Transverse colon (tissue), 4 donors: ENCODE measurements around the gene UBE2D2. TPM values are rescaled to one million over a fixed set of nuclear protein-coding genes. Genes with fewer than 3 reads are reported as not detected.
A peak's percentile ranks its signal among the peaks of the same experiment; 100 is the strongest.
"Not testable (repeated sequence)": the region's sequence is repeated elsewhere in the genome, so short reads cannot be mapped to it uniquely, and the experiment has no call there.

Source experiments
- DNase-seq: peaks from one replicate; pipeline ENCODE4 v3.0.0-alpha.2; 2019
- H3K27ac ChIP-seq, 4 donors: fragments of 200-600 bp; sonication (generic); 2 replicates each; pipeline ENCODE4 v1.5.1; 2016 to 2018; ENCODE audit warnings: inconsistent platforms in 4 of 4
- H3K27me3 ChIP-seq: fragments of 200-600 bp; sonication (generic); 2 replicates; pipeline ENCODE4 v1.5.1; 2017; ENCODE audit warnings: inconsistent platforms
- H3K36me3 ChIP-seq, 4 donors: fragments of 200-600 bp; sonication (generic); 2 replicates each; pipeline ENCODE4 v1.5.1; 2017 to 2019; ENCODE audit warnings: inconsistent platforms in 4 of 4
- H3K4me1 ChIP-seq, 4 donors: fragments of 200-600 bp; sonication (generic); 2 replicates each; pipeline ENCODE4 v1.5.1; 2017 to 2020; ENCODE audit warnings: inconsistent platforms in 4 of 4
- H3K4me3 ChIP-seq, 4 donors: fragments of 200-600 bp; sonication (generic); 1 replicate in 1 of 4; 2 replicates in 3 of 4; pipeline versions ENCODE4 v1.5.1 to v1.6.1; 2017 to 2019; ENCODE audit warnings: inconsistent platforms in 4 of 4
- H3K9me3 ChIP-seq, 2 donors: fragments of 200-600 bp; sonication (generic); 2 replicates each; pipeline ENCODE4 v1.5.1; 2017 to 2019; ENCODE audit warnings: inconsistent platforms in 2 of 2
- EP300 ChIP-seq: sonication (generic); formaldehyde crosslinking; IDR thresholded peaks from one replicate; pipeline ENCODE4 v1.6.1; 2017; ENCODE audit warnings: antibody characterized with exemption, low read depth
- POLR2A ChIP-seq: fragments of 450-650 bp; IDR thresholded peaks from one replicate; pipeline ENCODE4 v1.6.1; 2016; ENCODE audit warnings: antibody characterized with exemption, mild to moderate bottlenecking, moderate library complexity
- POLR2AphosphoS5 ChIP-seq, 3 donors: sonication (generic); formaldehyde crosslinking; IDR thresholded peaks; one replicate each; pipeline ENCODE4 v1.6.1; 2016; ENCODE audit warnings: antibody characterized with exemption in 3 of 3
- WGBS, 2 donors: methylation state at CpG; one replicate each; pipeline ENCODE4 v1.1.5; 2018; ENCODE audit warnings: low coverage in 1 of 2; 5-methylcytosine and 5-hydroxymethylcytosine counted together
- in situ Hi-C, 4 donors: fragments of 200-750 bp; cut with MboI; loops; one replicate each; pipeline versions ENCODE4 v1.15.0 to v1.15.1; 2017; ENCODE audit warnings: low sequenced_read_pairs in 3 of 4, low pct_ligation_motif_present in 1 of 4, low pct_unique_long_range_greater_than_20kb in 1 of 4
- intact Hi-C: fragments of 100-400 bp; cut with DNase I; formaldehyde crosslinking; loops from one replicate; pipeline ENCODE4 v1.15.1; 2023; ENCODE audit warnings: low total_unique reads
- total RNA-seq, 4 donors: library from RNA; depleted of rRNA; stranded (reverse); fragments of >200 nt; gene quantifications; one replicate each; pipeline ENCODE4 v1.1.0, GENCODE V29; 2016
- TF ChIP-seq, protein P1 (sequence below), 5 experiments: fragments of 200-600 bp in 3 of 5; fragments of 450-650 bp in 2 of 5; sonication (generic) in 3 of 5; IDR thresholded peaks; 1 replicate in 2 of 5; 2 replicates in 3 of 5; pipeline ENCODE4 v1.5.1; 2016 to 2017; ENCODE audit warnings: antibody characterized with exemption in 5 of 5, inconsistent platforms in 3 of 5, mild to moderate bottlenecking in 2 of 5, moderate library complexity in 1 of 5

UBE2D2 gene
- total RNA-seq, 4 donors from 2014 or later = 45.6 to 134 (median 80.8) TPM

DNA sequence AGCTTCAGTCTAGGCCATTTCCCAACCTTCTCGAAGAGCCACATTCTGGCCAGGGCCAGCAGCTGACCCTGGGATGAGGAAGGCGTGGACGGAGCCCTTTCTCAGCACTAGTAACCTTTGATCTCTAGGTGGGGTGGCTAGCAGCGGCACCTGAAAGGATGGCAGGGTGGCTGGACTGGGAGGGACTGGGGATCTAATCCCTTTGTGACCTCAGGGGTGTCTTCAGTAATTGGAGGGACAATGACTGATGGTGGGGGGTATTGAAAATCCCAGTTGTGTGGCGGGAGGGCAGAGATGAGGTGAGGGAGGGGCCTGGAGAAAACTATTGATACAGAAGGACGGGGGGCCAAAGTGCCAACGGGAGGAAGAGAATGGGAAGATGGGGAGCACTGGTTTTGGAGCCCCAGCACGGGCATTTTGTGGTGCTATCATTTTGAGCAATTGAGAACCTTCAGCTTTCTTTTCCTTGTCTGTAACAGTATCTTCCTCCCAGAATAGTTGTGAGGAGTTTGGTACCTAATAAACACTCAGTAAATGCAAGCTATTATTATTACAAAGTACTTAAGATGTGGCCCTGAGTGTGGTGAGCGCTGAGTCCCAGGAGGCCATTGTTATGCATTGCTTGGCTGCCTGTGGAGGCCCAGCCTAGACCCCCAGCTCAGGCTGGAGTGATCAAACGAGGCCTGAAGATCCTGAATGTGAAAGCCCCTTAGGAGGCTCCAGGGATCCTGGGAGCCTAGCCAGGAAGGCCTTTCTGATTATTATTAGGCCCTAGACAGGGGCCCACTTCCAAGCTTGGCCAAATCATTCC is 37.3 kb upstream of the UBE2D2 start:
- TF ChIP-seq POLR2A (no peak), POLR2AphosphoS5 (IDR thresholded peaks at IDR 0.05) (no peak), EP300 (no peak)
- TF ChIP-seq, protein P1, sequence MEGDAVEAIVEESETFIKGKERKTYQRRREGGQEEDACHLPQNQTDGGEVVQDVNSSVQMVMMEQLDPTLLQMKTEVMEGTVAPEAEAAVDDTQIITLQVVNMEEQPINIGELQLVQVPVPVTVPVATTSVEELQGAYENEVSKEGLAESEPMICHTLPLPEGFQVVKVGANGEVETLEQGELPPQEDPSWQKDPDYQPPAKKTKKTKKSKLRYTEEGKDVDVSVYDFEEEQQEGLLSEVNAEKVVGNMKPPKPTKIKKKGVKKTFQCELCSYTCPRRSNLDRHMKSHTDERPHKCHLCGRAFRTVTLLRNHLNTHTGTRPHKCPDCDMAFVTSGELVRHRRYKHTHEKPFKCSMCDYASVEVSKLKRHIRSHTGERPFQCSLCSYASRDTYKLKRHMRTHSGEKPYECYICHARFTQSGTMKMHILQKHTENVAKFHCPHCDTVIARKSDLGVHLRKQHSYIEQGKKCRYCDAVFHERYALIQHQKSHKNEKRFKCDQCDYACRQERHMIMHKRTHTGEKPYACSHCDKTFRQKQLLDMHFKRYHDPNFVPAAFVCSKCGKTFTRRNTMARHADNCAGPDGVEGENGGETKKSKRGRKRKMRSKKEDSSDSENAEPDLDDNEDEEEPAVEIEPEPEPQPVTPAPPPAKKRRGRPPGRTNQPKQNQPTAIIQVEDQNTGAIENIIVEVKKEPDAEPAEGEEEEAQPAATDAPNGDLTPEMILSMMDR (IDR thresholded peaks at IDR 0.05) = no peak
- Histone ChIP-seq H3K4me1 (peaks cover 0 to 38% (median 12%) of the 10 kb centered on the region in 4 donors), H3K4me3 (no peak overlapping the region), H3K27ac (peak overlapping the region; percentile 67 to 79 (median 76)), H3K9me3 (no peaks in the 10 kb centered on the region), H3K36me3 (no peaks in the 10 kb centered on the region), H3K27me3 (no peaks in the 10 kb centered on the region)
- in situ Hi-C loops = no loop called here
- DNase-seq = peak; percentile 26
- intact Hi-C loops = no loop called here
- 77 to 100% methylated on average over 1 to 10 of the region's 10 CpGs for WGBS, 2 donors

DNA sequence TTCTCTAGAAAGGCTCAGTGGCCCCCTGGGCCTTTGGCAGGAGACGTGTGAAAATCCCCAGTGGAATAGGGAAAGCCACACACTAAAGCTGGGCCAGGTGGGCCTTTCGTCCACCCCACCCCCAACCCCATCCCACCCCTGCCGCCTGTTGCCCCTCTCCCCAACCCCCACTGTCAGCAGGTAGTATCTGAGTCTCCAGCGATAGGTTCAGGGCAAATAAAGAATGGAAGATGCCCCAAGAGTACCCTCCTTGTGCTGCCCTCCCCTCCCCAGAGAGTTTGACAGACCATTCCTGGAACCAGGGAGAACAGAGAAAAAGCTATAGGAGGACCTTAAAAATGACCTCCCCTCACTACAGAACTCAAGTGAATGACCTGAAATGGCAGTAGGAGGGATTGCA is 36.7 kb upstream of the UBE2D2 start:
- DNase-seq = no peak
- TF ChIP-seq EP300 = no peak
- TF ChIP-seq POLR2AphosphoS5 (IDR thresholded peaks at IDR 0.05) = no peak
- TF ChIP-seq POLR2A = no peak
- TF ChIP-seq, protein P1 (IDR thresholded peaks at IDR 0.05) = no peak
- Histone ChIP-seq H3K36me3 (no peaks in the 10 kb centered on the region), H3K4me3 (no peak overlapping the region), H3K27me3 (no peaks in the 10 kb centered on the region), H3K27ac (peak overlapping the region; percentile 67 to 79 (median 76)), H3K9me3 (no peaks in the 10 kb centered on the region), H3K4me1 (peaks cover 0 to 38% (median 12%) of the 10 kb centered on the region in 4 donors)
- intact Hi-C loops = no loop called here
- in situ Hi-C loops = no loop called here
- WGBS, 2 donors = 85% methylated on average over 4 of the region's 4 CpGs; no CpG with 5 or more reads in 1 of the 2 donors

DNA sequence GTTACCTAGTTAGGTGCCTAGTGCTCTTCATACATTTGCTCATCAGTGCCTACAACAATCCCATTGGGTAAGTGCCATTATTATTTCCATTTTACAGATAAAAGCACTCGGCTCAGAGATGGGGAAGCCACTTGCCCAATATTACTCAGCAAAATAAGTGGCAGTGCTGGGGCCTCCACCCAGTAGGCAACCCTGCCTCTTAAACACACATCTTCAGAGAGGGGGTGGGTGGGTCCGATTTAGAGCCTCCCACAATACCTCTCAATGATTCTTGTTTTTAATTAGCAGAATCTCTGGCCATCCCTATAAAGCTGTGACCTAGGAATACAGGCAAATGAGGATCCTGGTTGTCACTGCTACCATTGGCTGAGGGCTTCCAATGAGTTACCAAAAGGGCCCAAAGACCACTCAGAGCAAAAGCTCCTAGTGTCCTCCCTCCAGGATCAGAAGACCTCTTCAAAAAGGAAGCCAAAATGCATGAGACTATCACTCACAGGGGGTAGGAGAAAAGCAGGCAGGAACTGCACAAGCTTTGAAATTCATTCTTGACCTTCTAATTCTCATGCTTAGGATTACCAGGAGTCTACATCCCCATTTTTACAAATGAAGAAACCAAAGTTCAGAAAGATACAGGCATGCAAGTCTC is 36.1 kb upstream of the UBE2D2 start:
- H3K27ac ChIP-seq = peak overlapping the region; percentile 67 to 79 (median 76)
- no peaks in the 10 kb centered on the region for H3K36me3 ChIP-seq
- intact Hi-C loops = no loop called here
- H3K4me3 ChIP-seq = no peak overlapping the region
- TF ChIP-seq EP300 (no peak), POLR2AphosphoS5 (IDR thresholded peaks at IDR 0.05) (no peak), POLR2A (no peak)
- TF ChIP-seq, protein P1 (IDR thresholded peaks at IDR 0.05) = no peak
- in situ Hi-C loops = no loop called here
- no peaks in the 10 kb centered on the region for H3K9me3 ChIP-seq
- H3K27me3 ChIP-seq = no peaks in the 10 kb centered on the region
- H3K4me1 ChIP-seq = peaks cover 0 to 38% (median 12%) of the 10 kb centered on the region in 4 donors
- no peak for DNase-seq
- WGBS, 2 donors = 29 to 44% methylated on average over 1 to 2 of the region's 2 CpGs

DNA sequence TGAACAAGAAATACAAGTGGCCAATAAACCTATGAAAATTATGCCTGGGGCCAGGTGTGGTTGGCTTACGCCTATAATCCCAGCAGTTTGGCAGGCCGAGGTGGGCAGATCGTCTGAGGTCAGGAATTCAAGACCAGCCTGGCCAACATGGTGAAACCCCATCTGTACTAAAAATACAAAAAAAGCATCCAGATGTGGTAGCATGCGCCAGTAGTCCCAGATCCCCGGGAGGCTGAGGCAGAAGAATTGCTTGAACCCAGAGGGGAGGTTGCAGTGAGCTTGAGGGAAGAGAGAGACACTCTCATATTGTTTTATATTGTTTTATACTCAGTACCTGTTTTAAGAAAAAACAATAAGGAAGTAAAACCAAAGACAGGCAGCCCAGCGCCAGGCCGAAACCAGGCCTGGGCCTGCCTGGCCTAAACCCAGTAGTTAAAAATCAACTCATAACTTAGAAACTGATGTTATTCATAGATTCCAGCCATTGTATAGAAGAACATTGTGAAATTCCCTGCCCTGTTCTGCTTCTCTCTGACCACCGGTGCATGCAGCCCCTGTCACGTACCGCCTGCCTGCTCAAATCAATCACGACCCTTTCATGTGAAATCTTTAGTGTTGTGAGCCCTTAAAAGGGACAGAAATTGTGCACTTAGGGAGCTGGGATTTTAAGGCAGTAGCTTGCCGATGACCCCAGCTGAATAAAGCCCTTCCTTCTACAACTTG is 35.4 kb upstream of the UBE2D2 start:
- peaks cover 0 to 38% (median 12%) of the 10 kb centered on the region in 4 donors for H3K4me1 ChIP-seq
- H3K36me3 ChIP-seq, H3K4me3 ChIP-seq, H3K9me3 ChIP-seq, in situ Hi-C loops, intact Hi-C loops, H3K27me3 ChIP-seq: not testable (repeated sequence)
- 58% methylated on average over 9 to 12 of the region's 12 CpGs for WGBS, 2 donors
- H3K27ac ChIP-seq = peak overlapping the region; percentile 67 to 79 (median 76)
- DNase-seq = peak; percentile 66

DNA sequence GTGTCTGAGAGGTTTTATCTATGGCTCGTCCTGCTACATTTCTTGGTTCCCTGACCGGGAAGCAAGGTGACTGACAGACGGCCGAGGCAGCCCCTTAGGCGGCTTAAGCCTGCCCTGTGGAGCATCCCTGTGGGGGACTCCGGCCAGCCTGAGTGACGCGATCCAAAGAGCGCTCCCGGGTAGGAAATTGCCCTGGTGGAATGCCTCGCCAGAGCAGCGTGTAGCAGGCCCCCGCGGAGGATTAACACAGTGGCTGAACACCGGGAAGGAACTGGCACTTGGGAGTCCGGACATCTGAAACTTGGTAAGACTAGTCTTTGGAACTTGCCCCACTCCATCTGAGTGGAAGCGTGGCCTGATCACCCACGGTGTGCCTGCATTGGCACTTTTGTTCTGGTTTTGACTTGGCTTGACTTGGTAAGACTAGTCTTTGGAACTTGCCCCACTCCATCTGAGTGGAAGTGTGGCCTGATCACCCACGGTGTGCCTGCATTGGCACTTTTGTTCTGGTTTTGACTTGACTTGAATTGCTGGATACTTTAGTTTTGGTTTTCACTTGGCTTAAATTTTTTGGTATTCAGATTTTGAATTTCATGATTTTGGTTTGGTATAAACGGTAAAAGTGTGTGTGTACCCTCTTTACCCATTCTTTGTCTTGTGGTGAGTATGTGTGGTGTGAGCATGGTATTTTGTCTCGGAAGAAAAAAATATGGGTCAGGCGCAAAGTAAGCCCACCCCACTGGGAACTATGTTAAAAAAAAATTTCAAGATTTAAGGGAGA is 34.6 kb upstream of the UBE2D2 start:
- H3K9me3 ChIP-seq, in situ Hi-C loops, H3K36me3 ChIP-seq, H3K27me3 ChIP-seq, intact Hi-C loops, H3K4me3 ChIP-seq: not testable (repeated sequence)
- peak overlapping the region; percentile 67 to 79 (median 76) for H3K27ac ChIP-seq
- WGBS, 2 donors = 84 to 85% methylated on average over 5 to 20 of the region's 22 CpGs
- peak; percentile 13 for DNase-seq
- peaks cover 0 to 38% (median 12%) of the 10 kb centered on the region in 4 donors for H3K4me1 ChIP-seq

DNA sequence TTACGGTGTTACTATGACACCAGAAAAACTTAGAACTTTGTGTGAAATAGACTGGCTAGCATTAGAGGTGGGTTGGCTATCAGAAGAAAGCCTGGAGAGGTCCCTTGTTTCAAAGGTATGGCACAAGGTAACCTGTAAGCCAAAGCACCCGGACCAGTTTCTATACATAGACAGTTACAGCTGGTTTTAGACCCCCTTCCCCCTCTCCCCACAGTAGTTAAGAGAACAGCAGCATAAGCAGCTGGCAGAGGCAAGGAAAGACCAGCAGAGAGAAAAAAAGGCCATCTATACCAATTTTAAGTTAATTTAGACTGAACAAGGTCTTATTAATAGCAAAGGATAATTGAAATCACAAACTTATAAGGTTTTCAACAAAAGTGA is 34.1 kb upstream of the UBE2D2 start:
- H3K4me3 ChIP-seq, H3K27me3 ChIP-seq, H3K9me3 ChIP-seq, in situ Hi-C loops, H3K36me3 ChIP-seq, intact Hi-C loops, DNase-seq: not testable (repeated sequence)
- Histone ChIP-seq H3K4me1 (peaks cover 0 to 38% (median 12%) of the 10 kb centered on the region in 4 donors), H3K27ac (peak overlapping the region in 2 of 4 donors; percentile 67 to 77)
- 20 to 59% methylated on average over 1 to 2 of the region's 2 CpGs for WGBS, 2 donors
